Measurements from ENCODE around the gene BTBD16.

DNA sequence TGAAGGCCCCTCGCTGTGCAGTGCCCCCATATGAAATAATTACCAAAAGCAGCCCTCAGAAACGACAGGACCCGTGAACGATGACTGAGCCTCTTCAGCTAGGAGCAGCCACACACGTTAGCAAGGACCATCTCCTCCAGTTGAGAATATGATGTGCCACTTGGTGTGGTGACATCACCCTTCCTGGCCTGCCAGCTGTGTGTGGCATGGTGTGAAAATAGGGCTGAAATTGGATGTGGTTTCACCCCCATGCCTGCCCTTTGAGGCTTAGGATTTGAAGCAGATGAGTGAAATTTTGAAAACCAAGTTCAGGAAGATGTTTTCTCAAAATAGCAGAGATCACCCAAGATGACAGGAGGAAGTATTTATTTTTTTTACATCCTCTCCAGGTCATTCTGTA is 49.1 kb upstream of the BTBD16 start:
- TF ChIP-seq YY1 (IDR thresholded peaks at IDR 0.05; ENCODE audit: insufficient read depth, insufficient read length): no peak
- TF ChIP-seq ZNF274 (IDR thresholded peaks at IDR 0.05; ENCODE audit: low read depth, low read length): no peak
- no peak for TF ChIP-seq SUZ12 (IDR thresholded peaks at IDR 0.05; ENCODE audit: extremely low read depth, insufficient read depth, insufficient read length)
